Measurements from ENCODE around the gene FREM1.

The FREM1 gene

DNA sequence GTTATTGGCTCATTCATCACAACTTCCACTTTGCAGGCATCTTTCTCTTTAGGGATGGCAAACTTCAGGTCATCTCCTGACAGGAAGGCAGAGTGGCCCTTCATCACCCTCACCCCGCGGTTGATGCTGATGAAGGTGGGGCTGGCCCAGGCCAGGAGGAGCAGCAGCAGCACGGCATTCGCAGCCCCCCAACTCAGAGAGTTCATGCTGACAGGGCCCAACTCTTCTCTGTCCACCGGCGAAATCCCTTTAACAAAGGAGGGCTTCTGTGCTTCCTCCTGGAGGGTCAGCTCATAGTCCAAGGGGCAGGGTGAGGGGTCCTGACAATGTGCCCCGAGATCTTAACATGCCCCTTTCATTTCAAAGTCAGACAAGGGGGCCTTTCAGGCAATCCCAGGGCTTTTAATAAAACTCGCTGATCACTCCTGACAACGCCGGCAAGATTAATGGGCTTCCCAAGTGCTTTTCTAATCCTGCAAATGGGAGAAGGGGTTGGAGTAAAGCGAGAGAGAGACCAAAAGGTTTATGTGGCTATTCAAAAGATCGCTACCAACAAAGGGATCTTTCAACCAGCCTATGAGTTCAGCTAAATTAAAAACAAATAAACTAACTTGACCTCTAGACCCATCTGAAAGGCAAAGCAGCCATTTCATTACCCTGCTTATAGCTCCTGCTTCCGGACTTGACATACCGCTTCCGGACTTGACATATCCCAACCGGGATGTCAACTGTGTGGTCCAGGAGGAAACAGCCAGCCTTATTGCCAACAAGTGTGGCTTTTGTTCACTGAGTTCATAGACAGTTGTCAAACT lies 41.2 kb downstream of the FREM1 start:
- no peak for DNase-seq (ENCODE audit: low read depth in 2 of 2)

GRCh38 chr9:14868418-14868771 lies 41.8 kb downstream of the FREM1 start:
- no peak for DNase-seq (ENCODE audit: low read depth in 2 of 2)

DNA sequence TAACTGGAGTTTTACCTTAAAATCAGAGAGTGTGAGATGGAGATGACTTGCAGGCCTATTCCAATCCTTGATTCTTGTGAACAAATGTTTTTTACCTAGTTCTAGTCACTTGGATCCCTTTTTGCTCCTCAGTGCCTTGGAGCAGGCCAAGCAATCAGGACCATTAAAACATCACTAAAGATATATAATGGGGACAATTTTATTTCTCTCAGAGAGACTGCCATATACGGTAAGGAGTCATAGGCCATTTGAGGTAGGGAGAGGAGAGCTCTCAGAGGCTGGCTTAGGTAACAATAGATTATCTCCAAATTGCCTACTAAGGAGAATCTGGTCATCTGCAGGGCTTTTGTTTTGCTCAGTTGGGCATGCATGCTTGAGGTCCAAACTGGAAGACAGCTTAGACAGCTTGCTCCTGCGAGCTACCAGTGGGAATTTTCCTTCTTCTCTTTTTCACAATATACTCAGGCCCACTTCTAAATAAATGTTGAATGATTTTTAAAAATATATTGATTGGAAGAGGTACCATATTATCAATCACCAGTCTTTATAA lies 44.0 kb downstream of the FREM1 start:
- DNase-seq (ENCODE audit: low read depth in 2 of 2) = no peak

DNA sequence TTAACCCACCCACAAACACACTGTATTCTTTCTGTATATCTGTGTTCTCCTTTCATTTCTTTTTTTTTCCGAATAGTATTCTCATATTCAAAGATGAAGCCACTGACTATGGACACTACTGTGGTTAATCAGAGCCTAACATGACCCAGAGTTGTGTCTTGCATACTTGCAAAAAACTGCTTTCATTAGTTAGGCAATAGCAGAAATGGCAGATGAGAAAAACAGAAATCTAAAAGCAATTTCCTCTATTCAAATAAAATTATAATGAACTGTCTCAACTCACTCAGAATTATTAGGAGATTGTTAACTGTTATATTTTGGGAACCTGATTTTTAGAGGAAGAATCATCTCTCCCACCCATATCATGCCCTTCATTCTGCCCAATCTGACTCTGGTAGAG lies 45.9 kb downstream of the FREM1 start:
- DNase-seq (ENCODE audit: low read depth in 2 of 2) = no peak

DNA sequence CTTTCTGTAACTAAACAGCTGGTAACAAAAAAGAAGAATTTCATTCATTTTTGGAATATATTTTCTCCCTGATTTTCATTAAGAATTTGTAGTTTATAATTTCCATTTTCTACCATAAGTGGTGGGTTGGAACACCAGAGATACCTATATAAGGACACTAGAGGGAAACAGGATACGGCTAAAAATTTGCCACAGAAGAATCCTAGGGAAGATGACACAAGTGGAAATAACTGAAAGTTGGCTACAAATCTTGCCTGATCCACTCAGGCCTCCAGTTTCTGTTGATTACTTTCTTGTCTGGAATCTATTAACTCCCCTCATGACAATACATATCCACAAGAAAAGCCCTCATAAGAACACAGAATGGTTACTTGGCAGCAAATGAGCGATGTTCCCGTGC lies 46.8 kb downstream of the FREM1 start:
- no peak for DNase-seq (ENCODE audit: low read depth in 2 of 2)

DNA sequence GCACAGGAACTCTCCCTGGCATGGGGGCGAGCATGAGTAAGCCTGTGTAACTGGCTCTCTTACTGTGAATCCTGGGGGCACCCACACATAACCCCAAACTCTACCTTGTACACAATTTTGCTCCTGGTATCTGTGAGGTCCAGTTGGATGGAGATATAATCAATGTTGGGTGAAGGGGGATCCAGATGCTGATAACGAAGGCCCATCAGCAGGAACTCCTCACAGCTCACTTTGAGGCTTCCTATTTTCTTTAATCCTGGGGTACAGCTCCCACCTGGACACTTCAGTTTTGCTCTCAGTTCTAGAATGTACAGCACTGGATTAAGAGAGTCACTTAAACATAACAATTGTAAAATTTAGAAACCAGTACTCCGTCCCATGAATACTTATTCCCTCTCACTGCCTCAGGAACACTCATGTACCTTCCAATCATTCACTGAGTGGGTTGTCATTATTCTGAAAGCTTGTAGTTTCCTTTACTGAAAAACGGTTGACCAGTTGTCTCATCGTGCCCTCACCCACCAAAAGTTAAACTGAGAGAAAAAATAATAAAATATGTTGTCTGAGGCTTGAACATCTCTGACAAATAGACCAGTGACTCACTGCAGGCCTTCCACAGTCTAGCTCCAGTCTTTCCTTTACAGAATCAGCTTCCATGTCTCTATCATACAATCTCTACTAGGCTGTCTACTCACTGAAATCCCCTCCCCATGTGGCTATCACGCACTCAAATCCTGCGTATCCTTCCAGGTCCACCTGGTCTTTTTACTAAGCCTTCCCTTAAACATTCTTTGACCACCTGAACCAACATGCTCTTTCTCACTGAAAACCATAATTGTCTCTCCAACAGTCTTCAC lies 52.6 kb downstream of the FREM1 start:
- DNase-seq (ENCODE audit: low read depth in 2 of 2) = no peak

DNA sequence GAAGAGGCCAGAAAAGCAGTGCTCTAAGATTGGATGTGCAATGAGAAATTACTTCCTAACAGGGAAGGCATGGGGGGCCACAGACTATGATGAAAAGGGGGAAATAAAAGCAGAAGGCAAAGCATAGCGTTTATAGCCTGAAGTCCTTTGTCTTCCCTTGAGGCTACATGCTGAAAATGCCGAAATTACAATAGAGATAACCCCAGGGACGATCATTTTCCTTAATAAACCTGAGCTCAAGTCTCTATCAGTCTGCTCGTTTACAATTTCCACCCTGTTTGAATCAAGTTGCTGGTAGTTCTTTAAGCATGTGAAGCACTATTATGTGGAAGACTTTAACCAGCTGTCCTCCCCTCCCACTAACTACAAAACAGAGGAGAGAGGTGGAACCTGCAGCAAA lies 60.4 kb downstream of the FREM1 start:
- no peak for DNase-seq (ENCODE audit: low read depth in 2 of 2)

GRCh38 chr9:14849296-14849695 lies 60.9 kb downstream of the FREM1 start:
- no peak for DNase-seq (ENCODE audit: low read depth in 2 of 2)

- peak in 1 of 2 donors; percentile 11 for DNase-seq (ENCODE audit: low read depth in 2 of 2)
Observed at GRCh38 chr9:14846871-14847311, 63.3 kb downstream of the FREM1 start.

DNA sequence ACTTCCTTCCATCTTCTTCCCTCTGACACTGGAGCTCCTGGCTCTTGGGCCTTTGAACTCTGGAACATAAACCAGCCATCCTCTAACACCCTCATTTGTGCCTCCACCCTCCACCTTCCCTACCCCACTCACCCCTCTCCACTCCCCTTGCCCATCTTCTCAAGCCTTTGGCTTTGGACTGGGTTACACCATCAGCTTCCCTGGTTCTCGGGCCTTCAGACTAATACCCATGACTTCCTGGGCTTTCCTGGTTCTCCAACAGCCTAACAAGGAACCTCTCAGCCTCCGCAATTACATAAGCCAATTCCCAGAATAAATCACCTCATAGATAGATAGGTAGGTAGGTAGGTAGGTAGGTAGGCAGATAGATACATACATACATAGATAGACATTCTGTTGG lies 67.1 kb downstream of the FREM1 start:
- DNase-seq (ENCODE audit: low read depth in 2 of 2) = no peak

GRCh38 chr9:14842269-14842668 lies 68.0 kb downstream of the FREM1 start:
- DNase-seq (ENCODE audit: low read depth in 2 of 2) = no peak

- no peak for DNase-seq (ENCODE audit: low read depth in 2 of 2)
Observed at GRCh38 chr9:14838701-14839100, 71.5 kb downstream of the FREM1 start.

- no peak for DNase-seq (ENCODE audit: low read depth in 2 of 2)
Observed at GRCh38 chr9:14836885-14837284, 73.3 kb downstream of the FREM1 start.

DNA sequence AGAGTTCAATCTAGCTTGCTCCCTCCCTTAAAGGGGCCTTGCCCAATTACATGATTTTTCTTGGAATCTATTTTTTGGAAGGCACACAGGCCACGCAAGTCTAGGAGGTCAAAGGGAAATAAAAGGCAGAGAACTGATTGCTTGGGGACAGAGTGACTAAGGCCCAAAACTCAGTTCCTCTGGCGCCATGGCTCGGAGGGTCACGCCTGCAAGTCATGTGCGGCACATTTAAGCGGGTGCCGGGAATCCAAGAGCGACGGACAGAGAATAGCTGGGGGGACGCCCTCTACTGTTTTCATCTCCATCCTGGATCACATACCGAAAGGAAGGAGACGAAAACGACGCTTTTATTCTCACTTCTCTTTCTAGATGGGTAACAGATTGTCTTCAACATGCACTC lies 78.6 kb downstream of the FREM1 start:
- DNase-seq (ENCODE audit: low read depth in 2 of 2) = no peak

DNA sequence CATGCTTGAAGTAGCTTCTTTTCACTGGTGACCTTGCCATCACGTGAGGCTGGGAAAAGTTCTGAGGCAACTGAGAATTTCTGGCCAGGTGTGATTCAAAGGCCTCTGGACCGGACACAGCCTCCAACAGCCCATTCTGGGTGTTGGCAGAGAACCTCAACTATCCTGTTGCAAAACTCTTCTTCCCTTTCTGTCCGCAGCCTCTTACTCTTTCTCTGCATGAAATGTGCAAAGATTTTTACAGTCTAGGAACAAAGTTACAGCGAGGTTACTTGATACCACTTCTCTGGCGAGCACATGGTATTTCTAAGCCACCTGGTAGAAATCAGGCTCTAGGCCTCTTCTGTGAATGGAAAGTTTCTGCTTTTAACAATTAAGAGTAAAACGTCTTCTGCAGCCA lies 79.2 kb downstream of the FREM1 start:
- no peak for DNase-seq (ENCODE audit: low read depth in 2 of 2)

- DNase-seq (ENCODE audit: low read depth in 2 of 2) = no peak
Observed at GRCh38 chr9:14830057-14830456, 80.2 kb downstream of the FREM1 start.

GRCh38 chr9:14829204-14829603 lies 81.0 kb downstream of the FREM1 start:
- no peak for DNase-seq (ENCODE audit: low read depth in 2 of 2)

GRCh38 chr9:14827805-14828204 lies 82.4 kb downstream of the FREM1 start:
- DNase-seq (ENCODE audit: low read depth in 2 of 2) = no peak

- no peak for DNase-seq (ENCODE audit: low read depth in 2 of 2)
Observed at GRCh38 chr9:14824481-14824880, 85.7 kb downstream of the FREM1 start.

GRCh38 chr9:14823800-14824199 lies 86.4 kb downstream of the FREM1 start:
- no peak for DNase-seq (ENCODE audit: low read depth in 2 of 2)

DNA sequence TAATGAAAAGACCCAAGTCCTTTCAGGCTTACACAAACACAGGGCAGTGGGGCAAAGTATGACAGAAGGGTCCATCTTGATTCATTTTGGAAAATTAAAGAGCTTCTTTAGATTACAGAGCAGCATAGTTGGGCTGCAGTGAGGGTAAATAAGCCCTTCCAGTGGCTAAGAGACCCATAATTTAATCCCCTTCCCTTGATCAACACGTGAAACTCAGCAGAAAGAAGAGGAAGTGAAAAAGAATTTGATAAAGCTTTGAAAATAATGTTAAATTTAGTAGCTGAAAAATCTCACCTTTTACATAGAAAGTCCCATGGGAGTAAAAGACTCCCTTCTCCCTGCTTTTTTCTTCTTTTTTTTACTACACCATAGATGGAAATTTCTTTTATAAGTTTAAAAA lies 87.6 kb downstream of the FREM1 start:
- DNase-seq (ENCODE audit: low read depth in 2 of 2) = no peak

DNA sequence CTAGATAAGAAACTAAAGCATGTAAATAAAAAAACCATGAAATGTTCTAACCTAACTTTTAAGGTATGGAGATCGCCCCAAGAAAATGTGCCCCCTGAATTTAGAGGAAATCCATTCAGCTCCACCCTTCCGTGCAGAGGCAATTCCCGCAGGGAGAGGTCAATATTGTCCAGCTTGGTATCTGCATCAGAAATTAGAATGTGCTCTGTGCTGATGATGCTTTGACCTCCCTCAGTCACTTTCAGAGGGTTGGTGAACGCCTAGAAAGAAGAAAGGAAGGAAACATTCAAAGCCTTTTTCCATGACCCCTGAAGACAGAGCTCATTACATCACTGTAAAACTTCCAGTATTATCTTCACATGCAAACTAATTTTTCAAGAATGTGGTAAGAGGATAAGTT lies 91.0 kb downstream of the FREM1 start:
- no peak for DNase-seq (ENCODE audit: low read depth in 2 of 2)

DNA sequence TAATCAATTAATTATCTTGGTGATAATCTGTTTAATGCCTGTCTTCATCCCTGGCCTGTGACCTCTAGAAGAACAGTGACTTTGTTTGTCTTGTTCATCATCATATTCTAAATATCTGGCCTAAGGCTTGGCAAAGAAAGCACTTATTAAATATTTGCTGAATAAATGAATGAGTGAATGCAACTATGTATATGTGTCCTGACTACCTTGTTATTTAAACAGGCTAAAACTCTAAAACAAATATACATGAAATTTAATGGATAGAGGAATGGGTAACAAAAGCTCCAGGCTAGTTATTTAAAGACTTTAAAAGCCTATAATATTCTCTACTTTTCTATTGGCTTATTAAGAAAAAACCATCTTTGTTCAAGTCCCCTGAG lies 96.0 kb downstream of the FREM1 start:
- DNase-seq (ENCODE audit: low read depth in 2 of 2) = no peak
